DMS79 treated with DMSO at 0.1 percent for 48 hours (cell line): Measurements from ENCODE around the gene PPM1K.

Experiments
- DNase-seq: peaks from one replicate; lab custom pipeline; 2025; lab: John Stamatoyannopoulos, UW

PPM1K gene

GRCh38 chr4:88216395-88216794, 68.0 kb downstream of the PPM1K start:
- no peak for DNase-seq

DNA sequence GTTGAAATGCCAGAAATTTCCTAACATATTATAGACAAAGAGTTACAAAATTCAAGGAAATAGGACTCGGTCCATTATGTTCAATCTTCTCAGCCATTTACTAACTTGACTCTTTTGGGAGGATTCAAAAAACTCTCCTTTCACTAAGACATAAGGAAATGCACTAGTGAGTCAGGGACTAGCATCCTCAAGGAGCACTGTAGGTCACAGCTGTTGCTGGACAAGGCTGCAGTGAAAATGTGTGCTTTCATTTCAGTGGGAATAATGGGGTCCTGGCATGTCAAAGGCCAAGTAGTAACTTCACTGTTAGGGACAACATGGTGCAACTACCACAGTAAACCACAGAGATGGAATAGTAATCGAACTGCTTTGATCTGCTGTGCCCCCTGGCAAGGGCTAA, 69.0 kb downstream of the PPM1K start:
- no peak for DNase-seq

GRCh38 chr4:88212253-88212561, 72.2 kb downstream of the PPM1K start:
- DNase-seq, result no peak

DNA sequence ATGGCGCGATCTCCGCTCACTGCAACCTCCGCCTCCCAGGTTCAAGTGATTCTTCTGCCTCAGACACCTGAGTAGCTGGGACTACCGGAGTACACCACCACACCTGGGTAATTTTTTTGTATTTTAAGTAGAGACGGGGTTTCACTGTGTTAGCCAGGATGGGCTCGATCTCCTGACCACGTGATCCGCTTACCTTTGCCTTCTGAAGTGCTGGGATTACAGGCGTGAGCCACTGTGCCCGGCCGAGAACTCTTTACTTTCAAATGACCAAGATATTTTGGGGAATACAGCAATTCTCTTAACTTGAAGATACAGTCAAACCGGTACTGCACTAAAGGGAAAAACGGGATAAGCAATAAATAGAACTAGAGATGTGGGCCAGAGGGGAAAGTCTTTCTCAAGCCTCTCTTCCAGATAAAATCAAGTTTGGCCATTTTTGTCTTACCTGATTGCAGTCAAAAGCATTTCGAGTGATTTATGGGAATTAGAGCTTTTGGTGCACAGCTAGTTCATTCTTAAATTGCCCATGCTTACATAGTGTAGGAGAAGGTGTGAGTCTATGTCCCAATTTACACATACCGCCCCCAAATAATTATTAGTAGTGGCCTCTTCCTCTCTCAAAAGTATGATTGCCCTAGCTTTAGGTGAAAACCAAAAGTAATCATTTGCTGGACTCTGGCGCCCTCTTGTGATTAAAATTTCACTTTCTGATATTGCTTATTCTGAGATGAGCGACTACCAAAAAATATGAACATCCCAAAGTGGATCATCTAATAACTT, 72.7 kb downstream of the PPM1K start:
- peak; percentile 25 for DNase-seq

DNA sequence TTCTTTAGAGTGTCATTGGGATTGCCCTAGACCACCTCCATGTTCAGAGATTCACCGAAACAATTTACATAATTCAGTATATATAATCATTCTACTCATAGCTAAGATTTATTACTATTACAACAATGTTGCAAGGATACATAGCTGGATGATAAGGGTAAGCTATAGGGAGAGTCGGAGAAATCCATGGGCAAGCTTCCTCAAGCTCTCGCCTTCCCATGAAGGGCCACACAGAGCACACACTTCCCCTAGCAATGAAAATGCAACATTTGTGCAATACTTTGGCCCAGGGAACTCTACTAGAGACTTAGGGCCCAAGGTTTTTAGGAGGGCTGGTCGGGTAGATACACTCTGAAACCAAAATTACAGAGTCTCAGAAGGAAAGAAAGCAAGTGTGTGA, 76.2 kb downstream of the PPM1K start:
- no peak for DNase-seq
